ENCODE measurements around the gene ASAH2B. TPM values are rescaled to one million over a fixed set of nuclear protein-coding genes. Genes with fewer than 3 reads are reported as not detected.

Gene ASAH2B
- total and polyA plus RNA-seq, 8 donors = 1.4 to 3.9 (median 2.2) TPM

DNA sequence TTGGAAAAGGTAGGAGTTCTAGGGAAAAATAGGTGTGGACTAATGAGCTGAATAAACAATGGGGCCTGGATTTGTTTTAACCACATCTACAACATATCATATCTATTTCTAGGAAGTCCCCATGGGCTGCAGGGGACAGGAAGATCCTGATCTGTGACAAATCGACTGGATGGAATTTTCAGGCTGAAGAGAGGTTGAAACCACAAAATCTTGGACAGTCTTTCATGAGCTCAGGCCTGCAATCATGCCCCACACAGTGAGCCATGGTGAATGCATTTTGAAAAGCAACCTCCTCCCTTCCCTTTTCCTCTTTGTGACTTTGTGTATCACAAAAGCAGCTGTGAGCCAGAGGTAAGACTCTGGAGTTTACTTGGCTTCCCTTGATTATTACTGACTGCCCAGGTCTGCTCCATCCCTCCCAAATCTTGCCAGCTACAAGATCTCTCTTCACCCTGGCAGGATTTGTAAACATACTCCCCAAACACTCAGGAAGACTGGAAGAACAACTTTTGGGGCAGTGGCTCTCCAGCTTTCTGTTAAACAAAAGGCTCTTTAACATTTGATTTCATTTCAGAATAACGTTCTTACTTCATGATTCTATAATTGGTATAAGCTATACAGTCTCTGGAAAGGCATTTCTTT, 66.4 kb downstream of the ASAH2B start:
- no peak for DNase-seq
- Histone ChIP-seq H3K4me1 (no peaks in the 10 kb centered on the region), H3K27me3 (no peaks in the 10 kb centered on the region), H3K9me3 (no peaks in the 10 kb centered on the region), H3K4me3 (no peak overlapping the region), H3K36me3 (no peaks in the 10 kb centered on the region), H3K27ac (no peak overlapping the region)
- TF ChIP-seq, protein P1, sequence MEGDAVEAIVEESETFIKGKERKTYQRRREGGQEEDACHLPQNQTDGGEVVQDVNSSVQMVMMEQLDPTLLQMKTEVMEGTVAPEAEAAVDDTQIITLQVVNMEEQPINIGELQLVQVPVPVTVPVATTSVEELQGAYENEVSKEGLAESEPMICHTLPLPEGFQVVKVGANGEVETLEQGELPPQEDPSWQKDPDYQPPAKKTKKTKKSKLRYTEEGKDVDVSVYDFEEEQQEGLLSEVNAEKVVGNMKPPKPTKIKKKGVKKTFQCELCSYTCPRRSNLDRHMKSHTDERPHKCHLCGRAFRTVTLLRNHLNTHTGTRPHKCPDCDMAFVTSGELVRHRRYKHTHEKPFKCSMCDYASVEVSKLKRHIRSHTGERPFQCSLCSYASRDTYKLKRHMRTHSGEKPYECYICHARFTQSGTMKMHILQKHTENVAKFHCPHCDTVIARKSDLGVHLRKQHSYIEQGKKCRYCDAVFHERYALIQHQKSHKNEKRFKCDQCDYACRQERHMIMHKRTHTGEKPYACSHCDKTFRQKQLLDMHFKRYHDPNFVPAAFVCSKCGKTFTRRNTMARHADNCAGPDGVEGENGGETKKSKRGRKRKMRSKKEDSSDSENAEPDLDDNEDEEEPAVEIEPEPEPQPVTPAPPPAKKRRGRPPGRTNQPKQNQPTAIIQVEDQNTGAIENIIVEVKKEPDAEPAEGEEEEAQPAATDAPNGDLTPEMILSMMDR (IDR thresholded peaks at IDR 0.05) = no peak
- FAIRE-seq = no peak
- peak in 1 of 4 donors; percentile 14 for ATAC-seq
- intact Hi-C loops (cut with DNase I) = no loop called here
- WGBS, 2 donors = 21 to 26% methylated on average over 2 of the region's 2 CpGs

DNA sequence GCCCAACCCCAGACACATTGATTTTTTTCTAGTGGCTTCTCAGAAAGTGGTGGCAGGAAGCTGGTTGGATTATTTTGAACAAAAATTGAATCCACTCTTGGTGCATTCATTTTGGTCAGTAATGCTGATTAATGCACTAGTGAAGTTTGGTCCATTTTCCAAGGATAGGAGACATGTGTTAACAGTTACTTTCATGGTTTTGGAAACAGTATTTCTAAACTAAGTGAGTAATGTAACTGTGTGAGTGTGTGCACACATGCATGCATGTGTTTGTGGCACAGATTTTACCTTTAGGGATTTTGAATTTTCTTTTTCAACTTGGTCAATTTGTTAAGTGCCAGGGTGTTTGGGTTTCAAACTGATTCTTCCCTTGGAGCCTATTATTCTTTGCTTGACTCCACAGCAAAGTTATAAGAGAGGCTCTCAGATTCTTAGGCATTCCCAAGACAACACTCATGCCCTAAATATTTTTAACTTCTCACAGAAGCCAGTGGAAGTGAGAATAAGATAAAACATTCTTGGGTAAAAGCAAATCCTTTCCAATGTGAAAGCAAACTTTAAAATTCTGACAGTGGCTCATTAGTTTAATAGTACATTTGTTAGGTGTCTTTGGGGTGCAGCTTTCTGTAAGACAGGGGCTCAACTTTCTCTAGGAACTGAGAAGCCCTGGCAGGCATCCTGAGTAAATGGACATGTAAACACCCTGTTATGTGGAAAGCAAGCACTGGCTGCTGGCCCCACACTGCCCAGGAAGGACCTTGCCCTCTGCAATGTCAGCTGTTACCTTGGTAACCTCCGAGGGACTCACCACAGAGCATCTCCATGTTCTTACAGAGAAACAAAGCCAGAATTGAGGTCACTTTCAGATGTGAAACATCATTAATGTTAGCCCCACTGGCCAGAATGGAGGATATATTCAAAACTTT, 68.4 kb downstream of the ASAH2B start:
- TF ChIP-seq, protein P1 (IDR thresholded peaks at IDR 0.05) = no peak
- intact Hi-C loops (cut with DNase I) = no loop called here
- 4 to 7% methylated on average over 1 of the region's 1 CpG for WGBS, 2 donors
- Histone ChIP-seq H3K9me3 (no peaks in the 10 kb centered on the region), H3K4me3 (no peak overlapping the region), H3K4me1 (no peaks in the 10 kb centered on the region), H3K36me3 (no peaks in the 10 kb centered on the region), H3K27me3 (no peaks in the 10 kb centered on the region), H3K27ac (no peak overlapping the region)
- DNase-seq (peak in 4 of 6 donors; percentile 40 to 72 (median 52)), FAIRE-seq (no peak), ATAC-seq (peak; percentile 81 to 98 (median 92))

Other genes starting within 250 kb of the ASAH2B start
- gene SGMS1, start 116.0 kb upstream of the ASAH2B start, total RNA-seq = 10 to 100 TPM; 10.9 to 21.6 (median 14.4) TPM
- gene SGMS1, start 116.0 kb upstream of the ASAH2B start, polyA plus RNA-seq = 1 to 10 TPM; 4.8 to 7.4 TPM
- 10 to 100 TPM; 10.3 to 20.3 (median 15.6) TPM for gene A1CF, start 145.7 kb downstream of the ASAH2B start, total RNA-seq
- 1 to 10 TPM; 4.0 to 8.3 TPM for gene A1CF, start 145.7 kb downstream of the ASAH2B start, polyA plus RNA-seq